ENCODE results near the gene MRPL11.

- TF ChIP-seq, protein P1, sequence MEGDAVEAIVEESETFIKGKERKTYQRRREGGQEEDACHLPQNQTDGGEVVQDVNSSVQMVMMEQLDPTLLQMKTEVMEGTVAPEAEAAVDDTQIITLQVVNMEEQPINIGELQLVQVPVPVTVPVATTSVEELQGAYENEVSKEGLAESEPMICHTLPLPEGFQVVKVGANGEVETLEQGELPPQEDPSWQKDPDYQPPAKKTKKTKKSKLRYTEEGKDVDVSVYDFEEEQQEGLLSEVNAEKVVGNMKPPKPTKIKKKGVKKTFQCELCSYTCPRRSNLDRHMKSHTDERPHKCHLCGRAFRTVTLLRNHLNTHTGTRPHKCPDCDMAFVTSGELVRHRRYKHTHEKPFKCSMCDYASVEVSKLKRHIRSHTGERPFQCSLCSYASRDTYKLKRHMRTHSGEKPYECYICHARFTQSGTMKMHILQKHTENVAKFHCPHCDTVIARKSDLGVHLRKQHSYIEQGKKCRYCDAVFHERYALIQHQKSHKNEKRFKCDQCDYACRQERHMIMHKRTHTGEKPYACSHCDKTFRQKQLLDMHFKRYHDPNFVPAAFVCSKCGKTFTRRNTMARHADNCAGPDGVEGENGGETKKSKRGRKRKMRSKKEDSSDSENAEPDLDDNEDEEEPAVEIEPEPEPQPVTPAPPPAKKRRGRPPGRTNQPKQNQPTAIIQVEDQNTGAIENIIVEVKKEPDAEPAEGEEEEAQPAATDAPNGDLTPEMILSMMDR (IDR thresholded peaks at IDR 0.05; ENCODE audit: insufficient read depth, low read length, poor library complexity, severe bottlenecking): no peak
- TF ChIP-seq EZH2phosphoT487 (conservative IDR thresholded peaks at IDR 0.05; ENCODE audit: low read length): no peak
These were observed 29.1 kb upstream of the MRPL11 start for GRCh38 chr11:66467756-66468155.

Data from SU-DHL-6 (cell line).